COLO829 (cell line): ENCODE data around the gene NFX1.

Source experiments
- DNase-seq: peaks from one replicate; pipeline ENCODE4 v3.0.0; 2012; ENCODE audit warnings: low spot score

The NFX1 gene

GRCh38 chr9:33267151-33267767 is 23.1 kb upstream of the NFX1 start:
- no peak for DNase-seq

- no peak for DNase-seq
Observed at GRCh38 chr9:33270146-33270545, 20.2 kb upstream of the NFX1 start.

- DNase-seq, result no peak
Observed at GRCh38 chr9:33272061-33272460, 18.3 kb upstream of the NFX1 start.

DNA sequence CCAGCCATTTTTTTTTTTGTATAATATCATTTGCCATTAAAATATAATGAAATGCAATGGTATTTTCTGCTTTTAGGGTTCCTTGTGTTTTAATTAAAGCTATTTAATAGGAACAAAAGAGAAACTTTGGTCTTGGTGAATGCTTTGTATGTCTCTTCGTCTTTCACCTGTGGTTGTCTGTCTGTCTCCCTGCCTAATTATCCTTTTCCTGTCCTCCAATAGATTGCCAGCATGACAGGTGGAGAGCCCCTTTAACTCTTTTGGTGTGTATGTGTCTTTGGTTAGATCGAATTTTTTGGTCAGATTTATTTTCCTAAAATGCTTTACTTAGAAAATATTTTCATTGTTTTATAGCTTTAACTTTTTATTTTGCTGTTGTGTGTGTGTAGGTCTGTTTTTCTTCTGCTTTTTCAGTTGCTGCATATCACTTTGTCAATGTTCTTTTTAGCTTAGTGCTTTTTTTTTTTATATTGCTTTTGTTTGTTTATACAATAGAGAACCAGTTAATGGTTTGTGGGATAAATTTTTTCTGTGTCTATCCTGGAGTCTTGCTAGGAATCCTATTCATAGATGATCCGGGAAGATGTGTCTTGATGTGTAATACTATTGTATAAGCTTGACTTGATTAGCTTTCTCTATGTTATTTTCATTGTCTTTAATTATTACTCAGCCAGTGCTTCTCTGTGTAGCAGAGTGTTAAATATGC is 16.9 kb upstream of the NFX1 start:
- no peak for DNase-seq

DNA sequence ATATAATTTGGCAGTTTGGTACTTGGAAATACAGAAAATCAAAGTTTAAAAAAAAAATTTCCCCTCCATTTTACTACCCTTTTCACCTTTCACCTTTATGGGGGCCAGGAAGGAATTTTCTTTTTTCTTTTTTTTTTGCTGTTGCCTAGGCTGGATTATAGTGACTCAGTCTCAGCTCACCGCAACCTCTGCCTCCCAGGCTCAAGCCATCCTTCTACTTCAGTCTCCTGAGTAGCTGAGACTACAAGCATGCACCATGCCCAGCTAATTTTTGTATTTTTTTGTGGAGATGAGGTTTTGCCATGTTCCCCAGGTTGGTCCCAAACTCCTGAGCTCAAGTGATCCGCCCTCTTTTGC is 16.4 kb upstream of the NFX1 start:
- DNase-seq, result no peak

DNA sequence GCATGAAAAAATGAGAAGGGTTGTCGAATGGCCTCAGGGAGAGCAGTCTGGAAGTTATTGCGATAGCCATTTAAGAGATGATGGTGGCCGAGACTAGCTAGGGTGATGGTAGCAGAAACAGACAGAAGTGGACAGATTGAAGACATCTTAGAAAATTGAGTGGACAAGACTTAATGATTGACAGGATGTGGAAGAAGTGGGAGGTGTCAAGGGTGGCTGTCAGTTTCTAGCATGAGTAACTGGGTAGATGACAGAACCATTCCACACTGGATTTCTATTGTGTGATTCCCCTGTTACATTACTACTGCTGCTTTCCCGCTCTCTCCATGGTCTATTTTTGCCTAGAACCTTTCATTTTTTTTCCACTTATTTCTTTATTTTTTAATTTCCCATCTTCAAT is 12.8 kb upstream of the NFX1 start:
- DNase-seq, result no peak

- DNase-seq, result no peak
Observed at GRCh38 chr9:33285502-33285901, 4.8 kb upstream of the NFX1 start.

DNA sequence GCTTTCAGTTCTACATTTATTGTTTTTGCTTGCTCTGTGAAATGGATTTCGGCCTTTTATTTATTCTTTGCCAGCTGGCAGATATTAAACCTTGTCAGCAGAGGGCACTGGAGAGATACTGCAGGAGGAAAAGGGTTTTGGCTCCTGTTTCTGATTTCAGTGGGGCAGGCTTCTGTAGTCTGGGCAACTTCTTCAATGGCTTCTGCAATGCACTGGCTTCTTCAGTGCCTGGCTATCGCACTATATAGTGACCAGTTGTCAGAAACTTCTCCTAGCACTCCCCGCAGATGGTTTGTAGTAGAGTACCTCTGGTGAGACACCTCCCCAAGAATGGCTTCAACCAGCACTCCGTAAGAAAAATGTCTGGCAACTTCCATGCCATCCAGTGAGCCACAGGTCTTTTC is 3.2 kb upstream of the NFX1 start:
- DNase-seq, result peak; percentile 91

DNA sequence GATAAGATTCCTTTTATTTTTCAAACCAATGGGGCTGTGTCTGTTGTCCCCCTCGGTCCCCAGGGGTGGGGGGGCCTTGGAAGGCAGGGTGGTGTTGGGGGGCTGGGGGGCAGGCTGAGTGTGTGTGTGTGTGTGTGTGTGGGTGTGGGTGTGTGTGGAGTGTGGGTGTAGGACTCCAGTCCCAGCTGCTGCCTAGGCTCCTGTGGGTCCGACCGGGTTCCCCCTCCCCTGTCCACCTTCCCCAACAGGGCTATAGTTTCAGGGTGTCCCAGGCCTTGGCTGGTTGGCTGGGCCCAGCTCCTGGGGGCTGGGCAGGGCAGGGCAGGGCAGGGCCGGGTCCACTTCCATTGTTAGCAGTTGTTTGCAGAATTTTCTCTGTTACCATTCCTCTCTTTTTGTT is 2.1 kb upstream of the NFX1 start:
- no peak for DNase-seq

GRCh38 chr9:33288828-33289483 is 1.4 kb upstream of the NFX1 start:
- DNase-seq, result no peak

- DNase-seq, result peak; percentile 19
Observed at GRCh38 chr9:33289496-33289895, 820 bp upstream of the NFX1 start.

GRCh38 chr9:33289936-33290246 is 425 bp upstream of the NFX1 start:
- no peak for DNase-seq

DNA sequence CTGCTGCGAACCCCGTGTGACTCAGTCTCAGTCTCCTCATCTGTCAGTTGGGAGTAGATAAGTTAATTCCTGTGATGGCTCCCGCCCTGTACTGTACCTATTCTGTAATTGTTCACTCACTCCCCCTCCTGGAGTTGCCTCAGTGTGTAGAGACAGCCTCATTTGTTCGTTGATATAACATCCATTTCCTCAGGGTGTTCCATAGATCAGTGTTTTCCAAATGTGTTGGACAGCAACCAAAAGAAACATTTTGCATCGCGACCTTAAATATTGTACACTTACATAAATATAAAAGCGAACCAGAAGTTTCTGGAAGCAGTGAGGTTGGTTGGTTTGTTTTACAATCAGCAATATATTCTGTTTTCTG is 698 bp downstream of the NFX1 start:
- DNase-seq, result no peak

DNA sequence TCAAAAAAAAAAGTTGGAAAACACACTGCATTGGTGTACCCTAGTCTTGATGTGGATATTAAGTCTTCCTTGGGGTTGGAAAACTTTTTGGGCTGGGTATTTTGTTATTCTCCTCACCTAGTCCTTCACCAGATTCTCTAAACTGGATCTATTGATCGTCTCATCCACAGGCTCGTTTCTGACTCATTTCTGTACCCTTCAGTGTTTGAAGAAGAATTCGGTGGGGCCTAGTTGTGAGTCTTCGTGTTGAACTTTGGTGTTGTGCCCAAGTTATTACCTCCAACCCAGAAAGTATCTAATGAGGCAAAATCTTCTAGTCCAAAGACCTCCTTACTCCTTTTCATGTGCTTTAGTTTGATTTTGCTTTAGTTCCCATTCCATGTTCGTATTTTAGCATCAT is 1.6 kb downstream of the NFX1 start:
- no peak for DNase-seq

DNA sequence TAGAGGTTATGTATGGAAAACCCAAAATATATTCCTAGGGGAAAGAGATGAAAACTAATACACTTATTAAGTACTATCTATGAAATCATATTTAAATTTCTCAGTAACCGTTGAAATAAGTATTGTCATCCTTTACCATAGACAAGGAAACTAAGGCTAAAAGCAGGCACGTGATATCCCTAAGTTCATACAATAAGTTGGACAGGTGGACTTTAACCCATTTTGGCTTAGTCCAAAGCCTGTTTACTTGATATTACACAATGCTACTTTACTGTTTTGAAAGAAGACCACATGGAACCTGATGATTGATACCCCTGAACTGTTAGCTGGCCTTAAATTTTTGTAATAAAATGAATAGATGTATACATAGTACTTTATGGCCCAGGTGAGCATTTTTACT is 3.5 kb downstream of the NFX1 start:
- no peak for DNase-seq

GRCh38 chr9:33294670-33295432 is 4.5 kb downstream of the NFX1 start:
- no peak for DNase-seq

DNA sequence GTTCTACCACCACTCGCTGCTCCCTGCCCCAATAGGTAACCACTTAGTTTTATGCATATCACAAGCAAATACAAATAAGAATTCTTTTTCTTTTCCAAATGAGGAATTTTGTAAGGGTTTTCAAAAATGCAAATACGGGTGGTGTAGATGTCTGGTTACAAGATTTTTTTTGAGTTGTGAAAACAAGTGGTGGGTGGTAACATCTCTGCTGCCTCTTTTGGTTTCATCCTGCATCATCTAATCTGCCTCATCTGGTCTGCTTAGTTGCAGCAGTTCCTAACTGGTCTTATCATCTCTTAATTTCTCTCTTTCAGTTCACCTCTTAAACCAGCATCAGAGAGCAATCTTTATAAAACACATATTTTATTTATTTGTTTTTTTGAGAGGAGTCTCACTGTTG is 5.3 kb downstream of the NFX1 start:
- DNase-seq, result no peak

DNA sequence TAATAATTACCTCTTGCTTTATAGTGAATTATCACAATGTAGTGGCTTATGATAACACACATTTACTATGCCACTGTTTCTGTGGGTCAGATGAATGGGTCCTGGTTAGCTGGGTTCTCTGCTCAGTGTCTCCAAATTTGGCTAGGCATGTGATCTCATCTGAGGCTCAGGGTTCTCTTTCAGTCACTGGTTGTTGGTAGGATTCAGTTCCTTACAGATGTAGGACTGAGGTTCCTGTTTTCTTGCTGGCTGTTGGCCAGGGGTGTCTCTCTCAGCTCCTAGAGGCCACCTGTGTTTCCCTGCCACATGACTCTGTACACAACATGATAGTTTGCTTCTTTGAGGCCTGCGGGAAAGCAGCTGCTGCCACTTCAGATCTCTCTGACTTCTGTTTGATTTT is 7.1 kb downstream of the NFX1 start:
- no peak for DNase-seq

DNA sequence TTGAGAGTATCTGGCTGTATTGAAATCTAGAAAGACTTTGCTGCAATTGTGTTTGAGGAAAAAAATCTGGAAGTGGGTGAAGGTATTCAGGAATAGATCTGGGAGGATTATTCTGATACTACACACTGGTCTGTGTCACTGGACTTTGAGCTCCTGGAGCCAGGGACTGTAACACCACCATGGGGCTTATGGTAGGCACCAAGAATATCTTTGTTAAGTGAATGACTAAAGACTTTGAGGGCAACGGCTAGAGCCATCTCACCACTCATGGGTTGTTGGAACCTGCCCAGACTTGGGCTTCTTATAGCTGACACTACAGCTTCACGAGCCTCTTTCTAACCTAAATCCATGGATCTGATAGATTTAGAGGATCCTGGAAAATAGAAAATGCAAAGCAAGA is 10.2 kb downstream of the NFX1 start:
- DNase-seq, result no peak

GRCh38 chr9:33304362-33304761 is 14.0 kb downstream of the NFX1 start:
- DNase-seq, result no peak

DNA sequence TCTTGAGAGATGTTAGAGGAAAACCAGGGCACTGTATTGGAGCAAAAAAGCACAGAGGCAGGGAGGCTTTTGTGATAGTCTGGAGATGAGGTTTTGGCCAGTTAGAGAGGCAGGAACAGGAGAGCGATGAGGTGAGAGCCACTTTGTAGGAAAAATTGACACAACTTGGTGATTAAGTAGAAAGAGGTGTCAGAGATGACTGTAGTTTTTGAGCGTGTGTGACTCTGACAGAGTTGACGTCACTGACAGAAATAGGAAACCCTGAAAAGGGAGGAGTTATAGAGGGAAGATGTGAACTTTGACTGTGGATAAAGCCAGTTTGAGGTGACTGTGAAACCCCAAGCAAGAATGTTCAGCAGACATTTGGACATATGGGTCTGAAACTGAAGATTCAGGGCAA is 15.7 kb downstream of the NFX1 start:
- DNase-seq, result no peak

DNA sequence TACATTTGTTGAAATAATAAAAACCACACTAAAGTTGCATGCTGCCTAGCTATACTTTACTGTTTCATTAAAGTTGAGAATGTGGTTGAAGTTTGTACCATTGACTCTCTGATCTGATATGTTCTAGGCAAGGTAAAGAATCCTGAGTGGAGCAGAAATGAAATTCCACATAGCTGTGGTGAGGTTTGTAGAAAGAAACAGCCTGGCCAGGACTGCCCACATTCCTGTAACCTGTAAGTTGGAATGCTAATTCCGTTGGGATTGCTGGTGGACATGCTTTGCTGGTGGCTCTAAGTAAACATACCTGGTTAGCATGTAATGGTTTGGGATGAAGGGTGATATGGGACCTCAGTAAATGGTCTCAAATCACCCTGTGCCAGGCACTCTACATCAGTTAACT is 16.8 kb downstream of the NFX1 start:
- no peak for DNase-seq

DNA sequence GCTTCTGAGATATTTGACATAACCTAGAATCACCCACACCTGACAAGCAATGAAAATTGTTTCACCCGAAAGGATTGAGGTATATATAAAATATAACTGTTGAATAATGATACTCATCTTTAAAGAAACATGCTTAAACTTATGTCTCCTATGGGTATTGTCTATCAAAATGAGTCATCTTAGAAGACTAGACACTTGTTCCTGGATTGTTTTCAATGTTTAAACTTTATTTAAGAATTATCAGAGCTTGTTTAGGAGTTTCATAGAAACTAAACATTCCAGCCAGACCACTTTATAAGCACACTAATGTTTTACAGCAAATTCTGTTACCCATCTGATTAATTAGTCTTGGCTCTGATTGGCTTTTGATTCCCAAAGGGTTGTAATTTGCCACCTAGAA is 19.6 kb downstream of the NFX1 start:
- DNase-seq, result no peak
